K562 (cell line): ENCODE results near the gene PTX3. TPM values are rescaled to one million over a fixed set of nuclear protein-coding genes. Genes with fewer than 3 reads are reported as not detected.

Experiments
- ATAC-seq: fragments of 200-7000 bp; cut with Tn5 transposase; 3 replicates; pipeline ENCODE4 v1.9.1; 2020; ENCODE audit warnings: moderate library complexity
- BruUV-seq: library from RNA; stranded (reverse); fragments of 400-500 nt; replicated peaks from 2 replicates; lab custom pipeline; 2021; lab: Mats Ljungman, UMichigan
- CTCF ChIA-PET: fragments of 300-600 bp; formaldehyde crosslinking; extraction: SDS; loops from one replicate; lab custom pipeline; 2021; ENCODE audit warnings: low intra/inter-chr PET ratio; lab: Yijun Ruan, JAX
- POLR2A ChIA-PET: fragments of 300-600, 350-650 bp; sonication (Branson Sonifier 250); formaldehyde crosslinking; extraction: SDS; loops from one replicate; lab custom pipeline; 2021; ENCODE audit warnings: antibody characterized with exemption, inconsistent platforms; lab: Yijun Ruan, JAX
- DNase-seq, 4 experiments: peaks; one replicate each; pipeline versions ENCODE4 v3.0.0 to v3.0.0-alpha.2; 2011 to 2018; ENCODE audit warnings: low spot score in 3 of 4, mixed read lengths in 3 of 4; ENCODE audit errors: extremely low read depth in 1 of 4
- FAIRE-seq: peaks from 2 replicates; lab custom pipeline; 2011; peaks lifted over from hg19 to GRCh38; lab: Jason Lieb, UNC
- H2AFZ ChIP-seq: 2 replicates; pipeline ENCODE4 v1.6.0; 2011; ENCODE audit warnings: low read depth, low read length, control low read depth, inconsistent platforms
- H3K27ac ChIP-seq: fragments of 200-600 bp; 3 replicates; pipeline ENCODE4 v1.8.0; 2011; ENCODE audit warnings: low read depth, mild to moderate bottlenecking, control low read depth, inconsistent platforms, low read length, moderate library complexity, mixed read lengths; ENCODE audit errors: extremely low read depth
- H3K27me3 ChIP-seq, 2 experiments: fragments of 300-600 bp in 1 of 2; 2 replicates in 1 of 2; 3 replicates in 1 of 2; pipeline versions ENCODE4 v1.6.0 to v1.8.0; 2011; ENCODE audit warnings: inconsistent platforms in 2 of 2, low read length in 2 of 2, mild to moderate bottlenecking in 1 of 2, mixed read lengths in 1 of 2, moderate library complexity in 1 of 2; ENCODE audit not compliant: control insufficient read depth in 2 of 2, insufficient read depth in 2 of 2
- H3K36me3 ChIP-seq: fragments of 300-600 bp; 3 replicates; pipeline ENCODE4 v1.8.0; 2011; ENCODE audit warnings: mild to moderate bottlenecking, low read length, inconsistent platforms; ENCODE audit not compliant: control insufficient read depth, insufficient read depth
- H3K4me1 ChIP-seq, 2 experiments: fragments of 200-600 bp in 1 of 2; replicated peaks in 1 of 2; 2 replicates in 1 of 2; 3 replicates in 1 of 2; pipeline versions ENCODE4 v1.5.1 to v1.8.0; 2011; ENCODE audit warnings: inconsistent platforms in 2 of 2, low read length in 2 of 2, mild to moderate bottlenecking in 1 of 2, mixed read lengths in 1 of 2, moderate library complexity in 1 of 2; ENCODE audit not compliant: control insufficient read depth in 2 of 2, insufficient read depth in 2 of 2
- H3K4me2 ChIP-seq: 2 replicates; pipeline ENCODE4 v1.6.1; 2011; ENCODE audit warnings: low read length, control low read depth, inconsistent platforms, mixed read lengths; ENCODE audit not compliant: insufficient read depth
- H3K4me3 ChIP-seq: fragments of 200-600 bp; sonication (generic), shearing (Covaris generic); 2 replicates; pipeline ENCODE4 v1.5.1; 2016; ENCODE audit warnings: control low read depth, inconsistent platforms
- H3K79me2 ChIP-seq: fragments of 200-600 bp; 3 replicates; pipeline ENCODE4 v1.8.0; 2011; ENCODE audit warnings: low read length, inconsistent platforms; ENCODE audit not compliant: control insufficient read depth, insufficient read depth
- H3K9ac ChIP-seq, 2 experiments: 2 replicates each; pipeline versions ENCODE4 v1.6.0 to v1.6.1; 2011; ENCODE audit warnings: low read depth in 2 of 2, low read length in 2 of 2, control low read depth in 1 of 2, inconsistent platforms in 1 of 2, mild to moderate bottlenecking in 1 of 2, mixed read lengths in 1 of 2; ENCODE audit not compliant: insufficient read depth in 1 of 2
- H3K9me1 ChIP-seq: one replicate; pipeline ENCODE4 v1.6.0; 2011; ENCODE audit warnings: inconsistent platforms, mild to moderate bottlenecking, low read length, moderate library complexity; ENCODE audit not compliant: control insufficient read depth, insufficient read depth
- H3K9me3 ChIP-seq: replicated peaks from 2 replicates; pipeline ENCODE4 v1.5.1; 2011; ENCODE audit warnings: low read depth, low read length, inconsistent platforms; ENCODE audit not compliant: control insufficient read depth, insufficient read depth
- H4K20me1 ChIP-seq: replicated peaks from 2 replicates; pipeline ENCODE4 v1.6.1; 2011; ENCODE audit warnings: low read length, inconsistent platforms, mixed read lengths; ENCODE audit not compliant: control insufficient read depth, insufficient read depth
- ELF4 ChIP-seq: fragments of 450-650 bp; formaldehyde crosslinking; IDR thresholded peaks from 2 replicates; pipeline ENCODE4 v1.4.0; 2022; ENCODE audit warnings: missing genetic modification characterization
- HMGN3 ChIP-seq: IDR thresholded peaks from 2 replicates; pipeline ENCODE4 v1.6.1; 2011; ENCODE audit warnings: borderline replicate concordance, low read depth, mild to moderate bottlenecking, mixed read lengths, low read length; ENCODE audit not compliant: insufficient read length; ENCODE audit errors: extremely low read depth
- HOMEZ ChIP-seq: fragments of 250-450 bp; sonication (Bioruptor Pico); IDR thresholded peaks from 2 replicates; pipeline ENCODE4 v1.4.0; 2020; ENCODE audit warnings: mild to moderate bottlenecking, moderate library complexity
- OTX1 ChIP-seq: fragments of 450-650 bp; formaldehyde crosslinking; IDR thresholded peaks from 2 replicates; pipeline ENCODE4 v1.4.0; 2022; ENCODE audit warnings: mild to moderate bottlenecking
- SMARCC2 ChIP-seq: fragments of 450-650 bp; IDR thresholded peaks from 2 replicates; pipeline ENCODE4 v1.6.1; 2017; ENCODE audit warnings: antibody characterized with exemption, moderate library complexity, mild to moderate bottlenecking, low read depth
- SPI1 ChIP-seq: IDR thresholded peaks from 2 replicates; pipeline ENCODE4 v1.6.1; 2011; ENCODE audit warnings: low read depth, low read length, control low read depth, borderline replicate concordance
- ZC3H11A ChIP-seq: IDR thresholded peaks from 2 replicates; pipeline ENCODE4 v1.6.1; 2012; ENCODE audit warnings: low read depth, low read length, improper control_type of control experiment
- ZC3H4 ChIP-seq: sonication (generic); formaldehyde crosslinking; IDR thresholded peaks from 2 replicates; pipeline ENCODE4 v1.9.0; 2021; ENCODE audit warnings: missing genetic modification reagents, borderline replicate concordance
- ZNF41 ChIP-seq: fragments of 250-450 bp; sonication (Bioruptor Pico); conservative IDR thresholded peaks from 2 replicates; pipeline ENCODE4 v1.4.0; 2020; ENCODE audit warnings: mild to moderate bottlenecking
- WGBS: fragments of 100-300 bp; shearing (Covaris generic); methylation state at CpG from one replicate; pipeline ENCODE4 v1.1.6; 2016; ENCODE audit warnings: low coverage, mixed read lengths; ENCODE audit not compliant: insufficient coverage; ENCODE audit errors: missing lambda C conversion rate; 5-methylcytosine and 5-hydroxymethylcytosine counted together
- in situ Hi-C: fragments of 300-500 bp; cut with MboI; formaldehyde crosslinking; loops from 4 replicates; pipeline ENCODE4 v1.15.0; 2018; ENCODE audit warnings: inconsistent platforms, mixed read lengths
- intact Hi-C: fragments of 100-400 bp; cut with micrococcal nuclease; formaldehyde crosslinking; loops from 2 replicates; pipeline ENCODE4 v1.14.2; 2022
- polyA plus RNA-seq, 8 experiments: library from polyadenylated mRNA; depleted of rRNA in 4 of 8; stranded (reverse) in 5 of 8; unstranded in 3 of 8; fragments of >200 nt; fragmentation: Nextera tagmentation in 2 of 8; fragmentation: Illumina TruSeq in 1 of 8; extraction: Ambion mirVana in 2 of 8; extraction: Trizol in 1 of 8; gene quantifications; 2 replicates each; pipeline versions ENCODE4 v1.2.1 to v1.2.3, GENCODE V29; 2011 to 2014; ENCODE audit warnings: inconsistent platforms in 1 of 8, missing spikeins in 1 of 8
- total RNA-seq, 7 experiments: library from RNA; depleted of rRNA in 6 of 7; stranded (reverse); fragments of >200 nt in 6 of 7; fragmentation: Illumina TruSeq in 2 of 7; extraction: Trizol in 2 of 7; gene quantifications; 2 replicates each; pipeline versions ENCODE4 v1.2.1 to v1.2.3, GENCODE V29; 2011 to 2021; ENCODE audit warnings: low replicate concordance in 1 of 7

The PTX3 gene
- total and polyA plus RNA-seq, 9 of the 15 experiments (the other 6 are each of a cell fraction or from before 2014, with no cell fraction given) = 0.04 to 0.33 (median 0.15) TPM; not detected in 2

- TF ChIP-seq OTX1 (CRISPR knock-in tag) = no peak
- no peak for TF ChIP-seq ZC3H4 (CRISPR knock-in tag)
- no peak for TF ChIP-seq ELF4
- no peak for TF ChIP-seq HMGN3
- TF ChIP-seq ZNF41 (CRISPR knock-in tag) = no peak
- TF ChIP-seq SMARCC2 = no peak
- no peak for TF ChIP-seq ZC3H11A
These were observed 19.4 kb upstream of the PTX3 start (continued) for GRCh38 chr3:157417247-157417646.

GRCh38 chr3:157418104-157418503 lies 18.5 kb upstream of the PTX3 start:
- no peaks in the 10 kb centered on the region for H3K36me3 ChIP-seq
- H3K27me3 ChIP-seq = 0 out of 5 replicates have a peak, but pooled peaks cover 0 to 4% of the 10 kb centered on the region in 2 experiments
- H3K79me2 ChIP-seq = no peaks in the 10 kb centered on the region
- FAIRE-seq (no peak), DNase-seq (no peak), ATAC-seq (no peak)
- no peak overlapping the region for H3K4me2 ChIP-seq
- no peaks in the 10 kb centered on the region for H4K20me1 ChIP-seq
- BruUV-seq = no TSS peak
- no peaks in the 10 kb centered on the region for H3K9me3 ChIP-seq
- H3K9ac ChIP-seq = no peak overlapping the region
- no peaks in the 10 kb centered on the region for H3K9me1 ChIP-seq
- WGBS = 6% methylated on average over 2 of the region's 2 CpGs
- H2AFZ ChIP-seq = no peak overlapping the region
- H3K4me1 ChIP-seq = no peaks in the 10 kb centered on the region
- TF ChIP-seq SPI1 (0 out of 2 replicates have a peak, but pooled peaks have one; percentile 44), HOMEZ (no peak)
- intact Hi-C loops = no loop called here
- ChIA-PET CTCF (no interaction called here), POLR2A (interaction anchor here (0.5 kb wide), 1 partner anchor 154 kb away, joined by 3 read pairs; no protein-coding TSS in a partner anchor)
- H3K27ac ChIP-seq = no peak overlapping the region
- H3K4me3 ChIP-seq = no peak overlapping the region
- in situ Hi-C loops = no loop called here
